NCI-H2171 (cell line): Measurements from ENCODE around the gene DNAJB1.
"Not testable (repeated sequence)": the region's sequence is repeated elsewhere in the genome, so short reads cannot be mapped to it uniquely, and the experiment has no call there.

Experiments
- DNase-seq: peaks from one replicate; lab custom pipeline; 2025; lab: John Stamatoyannopoulos, UW

The DNAJB1 gene

GRCh38 chr19:14520543-14520942 lies 2.3 kb upstream of the DNAJB1 start:
- no peak for DNase-seq

- DNase-seq: no peak
These were observed 1.7 kb upstream of the DNAJB1 start for GRCh38 chr19:14519860-14520407.

DNA sequence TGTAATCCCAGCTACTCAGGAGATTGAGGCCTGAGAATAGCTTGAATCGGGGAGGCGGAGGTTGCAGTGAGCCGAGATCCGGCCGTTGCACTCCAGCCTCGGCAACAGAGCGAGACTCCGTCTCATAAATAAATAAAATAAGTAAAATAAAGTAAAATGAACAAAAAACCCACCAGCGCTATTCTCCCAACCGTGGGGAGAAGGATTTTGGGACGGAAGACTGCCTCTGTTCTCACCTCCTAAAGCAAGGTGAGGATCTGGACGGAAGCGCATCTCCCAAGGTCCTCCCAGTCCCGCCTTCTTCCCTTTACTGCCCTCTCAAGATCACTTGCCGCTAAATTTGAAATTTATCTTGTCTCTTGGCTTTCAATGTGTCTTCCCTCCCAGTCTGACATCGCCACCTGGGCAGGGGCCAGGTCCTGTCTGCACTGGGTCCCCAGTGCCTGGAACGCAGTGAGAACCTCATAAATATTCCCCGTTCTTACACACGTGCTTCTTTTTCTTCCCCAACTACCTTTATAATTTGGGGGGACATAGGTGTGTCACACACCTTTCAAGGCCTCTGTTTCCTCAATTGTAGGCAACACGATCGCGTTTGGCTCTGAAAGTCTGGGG lies 1.2 kb upstream of the DNAJB1 start:
- no peak for DNase-seq

- no peak for DNase-seq
These were observed 754 bp downstream of the DNAJB1 start for GRCh38 chr19:14517446-14517839.

DNA sequence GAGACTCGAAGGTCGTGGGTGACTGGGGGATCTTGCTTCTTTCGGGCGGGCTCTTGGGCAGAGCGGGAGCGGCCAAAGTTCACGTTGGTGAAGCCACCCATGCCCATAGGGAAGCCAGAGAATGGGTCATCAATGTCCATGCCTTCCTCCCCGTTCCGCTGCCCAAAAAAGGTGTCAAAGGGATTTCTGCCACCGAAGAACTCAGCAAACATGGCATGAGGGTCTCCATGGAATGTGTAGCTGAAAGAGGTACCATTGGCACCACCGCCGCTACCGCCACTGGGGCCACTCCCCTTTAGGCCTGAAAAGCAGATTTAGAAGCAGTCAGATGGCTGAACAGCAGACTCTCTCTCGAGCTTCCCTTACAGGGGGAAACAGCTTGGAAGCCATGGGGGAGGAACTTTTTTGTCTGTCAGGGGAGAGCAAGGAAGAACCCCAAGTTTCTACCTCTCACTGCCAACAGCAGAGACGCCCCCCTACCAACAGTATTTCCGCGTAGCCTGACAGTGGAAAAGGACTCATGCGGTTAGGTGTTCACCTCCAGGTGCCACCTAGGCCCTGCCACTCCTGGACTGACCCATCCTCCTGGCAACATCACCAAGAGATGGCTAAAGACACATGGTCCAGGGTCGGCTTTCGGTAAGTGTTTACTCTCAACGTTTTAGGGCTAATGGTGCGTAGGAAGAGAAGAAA lies 1.3 kb downstream of the DNAJB1 start:
- DNase-seq: no peak

- no peak for DNase-seq
These were observed 2.1 kb downstream of the DNAJB1 start for GRCh38 chr19:14516048-14516534.

- no peak for DNase-seq
These were observed 2.6 kb downstream of the DNAJB1 start for GRCh38 chr19:14515501-14516047.

- no peak for DNase-seq
These were observed 3.9 kb downstream of the DNAJB1 start for GRCh38 chr19:14514215-14514863.

DNA sequence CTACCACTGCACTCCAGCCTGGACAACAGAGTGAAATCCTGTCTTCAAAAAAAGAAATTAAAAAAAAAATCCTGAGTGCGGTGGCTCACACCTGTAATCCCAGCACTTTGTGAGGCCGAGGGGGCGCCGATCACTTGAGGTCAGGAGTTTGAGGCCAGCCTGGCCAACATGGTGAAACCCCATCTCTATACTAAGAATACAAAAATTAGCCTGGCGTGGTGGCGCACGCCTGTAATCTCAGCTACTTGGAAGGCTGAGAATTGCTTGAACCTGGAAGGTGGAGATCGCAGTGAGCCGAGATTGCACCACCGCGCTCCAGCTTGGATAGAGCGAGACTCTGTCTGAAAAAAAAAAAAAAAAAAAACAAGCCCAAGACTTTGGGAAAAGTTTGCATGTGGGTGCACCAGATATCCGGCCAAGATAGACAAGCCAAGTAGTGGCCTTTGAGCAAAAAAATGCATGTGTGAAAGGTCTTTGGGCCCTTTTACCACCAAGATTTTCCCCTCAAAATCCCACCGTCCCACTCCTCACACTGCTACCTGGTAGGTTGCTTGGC lies 5.7 kb downstream of the DNAJB1 start:
- DNase-seq: no peak

DNA sequence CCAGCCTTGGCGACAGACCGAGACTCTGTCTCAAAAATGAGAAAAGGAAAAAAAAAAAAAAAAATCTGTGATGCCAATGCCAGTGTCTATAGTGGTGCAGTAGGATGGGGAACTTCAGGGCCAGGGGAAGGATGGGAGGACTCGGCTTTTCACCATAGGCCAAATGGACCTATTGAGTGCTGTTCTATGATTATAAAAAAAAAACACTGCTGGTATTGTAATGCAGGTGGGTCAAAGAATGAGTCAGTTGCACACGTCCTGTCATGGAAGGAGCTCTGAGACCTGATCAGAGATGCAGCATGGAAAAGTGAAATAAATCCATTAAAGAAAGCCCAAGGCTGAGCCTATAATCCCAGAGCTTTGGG lies 7.0 kb downstream of the DNAJB1 start:
- no peak for DNase-seq

- DNase-seq: no peak
These were observed 7.6 kb downstream of the DNAJB1 start for GRCh38 chr19:14510311-14511228.

DNA sequence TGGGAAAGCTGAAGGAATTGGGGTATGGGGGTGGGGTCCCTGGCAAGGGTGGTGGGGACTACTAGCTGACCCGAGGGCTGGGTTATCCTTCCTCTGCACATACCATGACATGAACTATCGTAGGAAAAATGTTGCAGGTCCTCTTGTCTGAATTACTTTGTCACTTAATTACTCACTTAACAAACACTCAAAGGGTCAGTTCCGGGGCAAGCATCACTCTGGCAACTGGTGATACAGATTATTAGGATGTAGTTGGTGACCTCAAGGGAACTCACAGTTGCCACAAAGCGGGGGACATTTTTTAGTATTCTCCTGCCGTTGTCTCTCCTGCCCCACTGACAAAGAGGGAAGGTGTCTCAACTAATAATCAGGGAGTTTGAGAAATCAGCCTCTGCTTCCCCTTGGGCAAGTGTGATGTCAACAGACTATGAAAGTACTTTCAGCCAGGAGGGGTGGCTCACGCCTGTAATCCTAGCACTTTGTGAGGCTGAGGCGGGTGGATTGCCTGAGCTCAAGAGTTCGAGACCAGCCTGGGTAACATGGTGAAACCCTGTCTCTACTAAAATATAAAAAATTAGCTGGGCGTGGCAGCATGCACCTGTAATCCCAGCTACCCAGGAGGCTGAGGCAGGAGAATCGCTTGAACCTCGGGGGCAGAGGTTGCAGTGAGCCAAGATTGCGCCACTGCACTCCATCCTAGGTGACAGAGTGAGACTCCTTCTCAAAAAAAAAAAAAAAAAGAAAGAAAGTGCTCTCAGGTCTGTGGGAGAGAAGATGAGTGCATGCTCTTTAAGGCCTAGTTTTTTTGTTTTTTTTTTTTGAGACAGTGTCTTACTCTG lies 10.3 kb downstream of the DNAJB1 start:
- no peak for DNase-seq

DNA sequence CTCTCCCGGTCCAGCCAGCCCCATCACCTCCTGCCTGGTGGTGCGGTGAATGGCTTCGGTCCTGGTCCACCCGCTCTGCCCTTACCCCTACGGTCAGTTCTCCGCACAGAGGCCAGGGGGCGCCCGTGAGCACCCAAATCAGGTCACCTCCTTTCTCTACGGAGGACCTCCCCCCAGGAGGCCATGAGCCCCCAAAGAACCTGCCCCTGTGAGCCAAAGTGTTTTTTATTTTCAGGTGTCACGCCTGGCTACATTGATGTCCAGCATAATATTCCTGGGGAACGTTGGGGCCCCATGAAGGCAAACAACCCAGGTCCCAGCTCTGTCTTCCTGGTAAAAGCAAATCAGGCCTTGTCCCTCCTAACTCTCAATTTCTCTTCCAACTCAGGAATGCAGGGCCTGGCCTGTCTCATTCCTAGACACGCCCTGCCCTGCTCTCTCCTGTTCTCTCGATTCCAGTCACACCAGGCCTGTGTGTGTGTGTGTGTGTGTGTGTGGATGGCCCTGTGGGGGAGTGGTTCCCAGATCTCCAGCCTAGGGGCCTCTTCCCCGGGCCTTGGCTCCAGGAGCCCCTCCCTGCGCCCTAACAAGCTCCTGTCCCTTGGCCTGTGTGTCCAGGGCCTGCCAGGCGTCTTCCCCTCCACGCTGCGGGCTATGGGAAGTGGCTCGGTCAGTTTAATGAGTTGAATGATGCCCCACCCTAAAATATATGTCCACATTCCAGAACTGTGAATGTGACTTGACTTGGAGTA lies 12.5 kb downstream of the DNAJB1 start:
- no peak for DNase-seq

GRCh38 chr19:14504575-14504974 lies 13.6 kb downstream of the DNAJB1 start:
- DNase-seq: not testable (repeated sequence)

- DNase-seq: no peak
These were observed 14.9 kb downstream of the DNAJB1 start for GRCh38 chr19:14503285-14503684.

- DNase-seq: no peak
These were observed 15.7 kb downstream of the DNAJB1 start for GRCh38 chr19:14502334-14503092.

DNA sequence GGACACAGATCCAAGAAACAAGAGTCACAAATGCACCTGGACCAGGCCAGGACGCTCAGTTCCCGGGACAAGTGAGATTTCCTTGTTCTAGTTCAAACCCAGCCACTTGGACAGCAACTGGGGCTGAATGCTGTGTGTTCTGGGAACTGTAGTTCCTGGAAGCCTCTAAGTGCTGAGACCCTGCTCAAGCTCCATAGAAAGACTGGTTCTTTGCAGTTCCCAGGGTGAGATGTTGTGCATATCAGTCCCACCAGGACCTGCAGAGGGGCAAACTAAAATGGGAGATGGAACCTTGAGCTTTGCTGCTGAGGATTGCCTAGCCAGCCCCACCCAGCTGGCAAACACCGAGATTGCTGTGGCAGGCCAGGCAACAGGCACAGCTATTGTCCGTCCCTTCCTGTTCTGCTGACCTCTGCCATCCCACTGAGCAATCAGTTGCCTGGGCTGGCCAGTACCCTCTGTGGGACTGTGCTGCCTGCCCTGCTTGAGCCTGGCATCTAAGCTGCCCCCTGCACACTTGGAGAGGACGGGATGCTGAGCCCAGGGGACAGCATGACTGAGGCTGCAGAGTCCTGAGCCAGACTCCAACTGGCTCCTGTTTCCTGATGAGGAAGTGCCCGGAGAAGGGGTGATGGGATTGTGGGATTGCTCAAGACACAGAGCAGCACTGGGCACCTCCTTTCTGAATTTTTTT lies 20.8 kb downstream of the DNAJB1 start:
- no peak for DNase-seq

- no peak for DNase-seq
These were observed 21.4 kb downstream of the DNAJB1 start for GRCh38 chr19:14496834-14497227.
